A673 (cell line): ENCODE data around the gene PGAP1.

ENCODE experiments used
- CTCF ChIP-seq: fragments of 300-800, 200-600 bp; sonication (generic); conservative IDR thresholded peaks from 2 replicates; pipeline ENCODE4 v1.5.1; 2017; ENCODE audit warnings: low read depth, mild to moderate bottlenecking, antibody characterized with exemption, low read length, moderate library complexity, mixed read lengths
- EZH2 ChIP-seq: fragments of 200-600 bp; sonication (generic); IDR thresholded peaks from 2 replicates; pipeline ENCODE4 v1.6.1; 2017; ENCODE audit warnings: borderline replicate concordance, low read depth, mild to moderate bottlenecking, mixed read lengths, antibody characterized with exemption, low read length; ENCODE audit not compliant: poor library complexity, severe bottlenecking

- TF ChIP-seq CTCF (no peak), EZH2 (no peak)
These were observed 73.0 kb downstream of the PGAP1 start for GRCh38 chr2:196853301-196854087.
